Uterus (tissue), 2 donors: ENCODE results near the gene CACNB2.

Experiments
- POLR2A ChIP-seq, 2 donors: fragments of 450-650 bp; IDR thresholded peaks; one replicate each; pipeline ENCODE4 v1.6.1; 2016; ENCODE audit warnings: antibody characterized with exemption in 2 of 2, mild to moderate bottlenecking in 1 of 2, moderate library complexity in 1 of 2
- TF ChIP-seq, protein P1 (sequence below), 4 experiments: fragments of 200-600 bp in 2 of 4; fragments of 450-650 bp in 2 of 4; sonication (generic) in 2 of 4; IDR thresholded peaks; one replicate each; pipeline ENCODE4 v1.5.1; 2016 to 2019; ENCODE audit warnings: antibody characterized with exemption in 4 of 4, mild to moderate bottlenecking in 2 of 4, moderate library complexity in 1 of 4

- TF ChIP-seq, protein P1, sequence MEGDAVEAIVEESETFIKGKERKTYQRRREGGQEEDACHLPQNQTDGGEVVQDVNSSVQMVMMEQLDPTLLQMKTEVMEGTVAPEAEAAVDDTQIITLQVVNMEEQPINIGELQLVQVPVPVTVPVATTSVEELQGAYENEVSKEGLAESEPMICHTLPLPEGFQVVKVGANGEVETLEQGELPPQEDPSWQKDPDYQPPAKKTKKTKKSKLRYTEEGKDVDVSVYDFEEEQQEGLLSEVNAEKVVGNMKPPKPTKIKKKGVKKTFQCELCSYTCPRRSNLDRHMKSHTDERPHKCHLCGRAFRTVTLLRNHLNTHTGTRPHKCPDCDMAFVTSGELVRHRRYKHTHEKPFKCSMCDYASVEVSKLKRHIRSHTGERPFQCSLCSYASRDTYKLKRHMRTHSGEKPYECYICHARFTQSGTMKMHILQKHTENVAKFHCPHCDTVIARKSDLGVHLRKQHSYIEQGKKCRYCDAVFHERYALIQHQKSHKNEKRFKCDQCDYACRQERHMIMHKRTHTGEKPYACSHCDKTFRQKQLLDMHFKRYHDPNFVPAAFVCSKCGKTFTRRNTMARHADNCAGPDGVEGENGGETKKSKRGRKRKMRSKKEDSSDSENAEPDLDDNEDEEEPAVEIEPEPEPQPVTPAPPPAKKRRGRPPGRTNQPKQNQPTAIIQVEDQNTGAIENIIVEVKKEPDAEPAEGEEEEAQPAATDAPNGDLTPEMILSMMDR (IDR thresholded peaks at IDR 0.05): no peak
- no peak for TF ChIP-seq POLR2A (IDR thresholded peaks at IDR 0.05)
Observed at GRCh38 chr10:18219146-18219545, 78.9 kb downstream of the CACNB2 start.
